Activated CD4-positive, alpha-beta T cell treated with anti-CD3 and anti-CD28 coated beads, Interleukin-2, amount 50 U/mL, for 1 hour (primary cell): ENCODE data around the gene UTS2R.
"Not testable (repeated sequence)": the region's sequence is repeated elsewhere in the genome, so short reads cannot be mapped to it uniquely, and the experiment has no call there.

Experiments used
- DNase-seq: peaks from one replicate; pipeline ENCODE4 v3.0.0-alpha.2; 2020

UTS2R gene

DNA sequence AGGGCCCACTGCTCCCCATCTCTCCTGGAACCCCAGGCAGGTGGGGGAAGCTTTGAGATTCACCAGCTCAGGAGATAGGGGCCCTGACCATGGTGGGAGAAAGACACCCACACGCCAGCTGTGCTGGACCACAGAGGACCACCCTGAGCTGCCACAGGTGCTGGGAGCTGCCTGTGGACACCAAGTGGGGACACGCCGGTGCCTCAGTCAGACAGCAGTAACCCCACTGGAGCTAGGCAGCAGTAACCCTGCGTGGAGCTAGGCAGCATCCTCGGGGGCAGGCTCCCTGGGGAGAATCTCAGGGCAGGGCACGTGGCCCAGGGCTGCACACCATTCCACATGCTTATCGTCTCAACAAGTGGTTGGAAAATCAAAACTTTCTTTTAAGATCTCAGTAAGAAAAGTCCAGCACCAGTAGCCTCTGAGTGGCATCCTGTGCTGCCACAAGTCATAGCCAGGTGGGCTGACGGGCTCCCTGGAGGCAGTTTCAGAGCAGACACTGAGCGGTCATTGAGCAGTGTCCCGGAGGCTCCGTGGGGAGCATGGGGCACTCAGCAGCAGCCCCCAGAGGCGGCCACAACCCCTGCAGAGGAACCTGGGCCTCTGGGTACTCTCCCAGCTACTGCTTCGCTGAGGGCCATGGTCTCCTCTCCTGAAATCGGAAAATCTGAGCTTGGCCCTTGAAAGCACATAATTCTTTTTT is 38.6 kb downstream of the UTS2R start:
- DNase-seq, result no peak

DNA sequence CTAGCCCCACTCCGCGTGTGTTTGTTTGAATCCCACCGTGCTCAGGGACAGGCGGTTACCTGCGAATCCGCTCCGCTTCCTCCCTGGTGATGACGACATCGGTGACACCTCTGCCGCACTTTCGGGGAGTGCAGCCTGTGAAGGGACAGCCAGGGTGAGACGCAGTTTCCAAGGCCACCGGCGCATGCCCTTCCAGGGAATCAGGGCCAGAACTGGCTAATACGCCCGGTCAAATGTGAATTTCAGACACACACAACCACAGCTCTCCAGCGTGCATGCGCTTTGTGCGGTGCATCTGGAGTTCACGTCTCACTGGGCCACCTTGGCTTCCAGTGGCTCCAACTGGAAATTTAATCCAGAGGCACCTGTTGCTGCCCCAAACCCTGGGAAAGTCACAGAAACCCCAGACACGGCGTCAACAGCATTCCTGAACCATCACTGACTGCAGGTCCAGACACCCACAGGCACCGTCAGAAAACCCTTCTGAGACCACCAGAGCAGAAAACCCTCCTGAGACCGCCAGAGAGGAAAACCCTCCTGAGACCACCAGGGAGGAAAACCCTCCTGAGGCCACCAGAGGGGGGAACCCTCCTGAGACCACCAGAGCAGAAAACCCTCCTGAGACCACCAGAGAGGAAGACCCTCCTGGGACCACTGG is 40.0 kb downstream of the UTS2R start:
- no peak for DNase-seq

DNA sequence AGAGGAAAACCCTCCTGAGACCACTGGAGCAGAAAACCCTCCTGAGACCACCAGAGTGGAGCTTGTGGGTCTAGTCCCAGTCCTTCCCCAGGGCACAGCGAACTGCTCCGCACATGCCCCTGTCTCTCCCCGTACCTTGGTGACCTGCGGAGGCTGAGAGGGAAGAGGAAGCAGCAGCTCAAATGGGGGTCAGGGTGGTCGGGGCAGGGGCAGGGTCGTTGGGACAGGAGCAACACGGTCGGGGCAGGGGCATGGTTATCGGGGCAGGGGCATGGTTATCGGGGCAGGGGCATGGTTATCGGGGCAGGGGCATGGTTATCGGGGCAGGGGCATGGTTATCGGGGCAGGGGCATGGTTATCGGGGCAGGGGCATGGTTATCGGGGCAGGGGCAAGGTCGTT is 40.5 kb downstream of the UTS2R start:
- DNase-seq, result not testable (repeated sequence)

DNA sequence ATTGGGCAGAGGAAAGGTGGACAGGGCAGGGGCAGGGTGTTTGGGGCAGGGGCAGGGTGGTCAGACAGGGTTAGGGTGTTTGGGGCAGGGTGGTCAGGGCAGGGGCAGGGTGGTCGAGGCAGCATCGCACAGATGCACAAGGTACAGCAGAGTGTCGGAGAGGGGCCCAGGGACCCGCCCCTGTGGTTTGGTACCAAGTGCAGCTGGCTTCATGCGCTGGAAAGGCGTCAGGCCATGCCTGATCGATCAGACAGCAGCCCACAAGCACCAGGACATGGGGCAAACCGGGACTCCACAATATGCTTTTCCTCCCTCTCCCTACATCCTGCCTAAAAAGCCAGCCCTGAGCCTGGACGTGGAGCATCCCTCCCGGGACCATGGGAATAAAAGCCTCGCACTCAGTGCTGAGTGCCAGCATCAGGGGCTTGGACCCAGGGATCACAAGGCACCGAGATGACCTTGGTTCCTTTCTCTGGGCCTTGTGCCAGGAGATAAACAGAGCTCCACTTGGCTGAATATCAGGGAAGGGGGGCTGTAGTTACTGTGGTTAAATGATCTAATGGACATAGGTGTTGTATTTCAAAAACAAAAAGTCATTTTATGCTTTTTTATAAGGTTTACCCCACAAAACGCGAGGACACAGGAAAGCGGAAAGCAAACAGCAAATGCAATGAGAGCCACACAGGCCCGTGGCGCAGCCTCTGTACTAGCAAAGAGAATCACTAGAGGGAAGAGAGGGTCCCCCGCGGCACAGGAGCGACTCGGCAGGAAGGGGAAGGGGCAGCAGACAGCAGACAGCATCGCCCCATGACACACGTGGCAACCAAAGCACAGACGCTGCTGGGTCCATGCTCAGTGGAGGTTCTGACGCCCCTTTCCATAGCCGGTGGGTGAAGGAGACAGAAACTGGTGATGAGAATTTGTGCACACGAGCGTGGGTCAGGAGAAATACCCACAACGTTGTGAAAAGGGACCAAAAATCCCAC is 41.3 kb downstream of the UTS2R start:
- no peak for DNase-seq

DNA sequence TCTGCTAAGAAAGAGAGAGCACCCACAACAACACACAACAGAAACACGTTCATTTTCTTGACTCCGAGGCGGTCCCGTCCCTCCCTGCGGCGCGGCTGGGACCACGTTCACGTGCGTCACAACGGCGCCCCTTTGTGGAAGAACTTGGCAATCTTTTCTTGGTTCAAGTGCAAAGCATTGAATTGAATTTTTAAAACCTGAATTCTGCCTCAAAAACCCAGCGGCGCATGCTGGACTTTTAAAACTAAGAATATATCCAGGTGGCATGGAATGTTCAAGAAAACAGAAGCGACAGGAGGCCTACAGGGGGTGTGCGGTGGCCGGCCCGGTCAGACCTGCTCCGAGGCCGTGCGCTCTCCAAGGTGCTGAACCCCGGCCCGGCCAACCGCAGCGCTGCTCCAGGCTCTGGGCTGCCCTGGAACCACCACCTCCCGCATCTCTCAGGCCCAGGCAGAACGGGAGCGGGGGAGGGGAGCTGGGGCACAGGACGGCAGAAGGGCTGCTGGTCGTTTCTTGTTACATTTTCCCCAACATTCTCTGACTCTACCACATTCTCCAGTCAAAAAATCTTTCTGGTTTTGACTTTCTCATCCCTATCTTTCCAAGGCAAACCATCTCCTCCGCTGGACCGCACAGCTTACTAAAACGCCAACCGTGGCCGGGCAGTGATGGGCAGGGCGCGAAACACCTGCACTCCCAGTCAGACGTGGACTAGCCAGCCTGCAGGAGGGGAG is 43.1 kb downstream of the UTS2R start:
- peak; percentile 75 for DNase-seq

DNA sequence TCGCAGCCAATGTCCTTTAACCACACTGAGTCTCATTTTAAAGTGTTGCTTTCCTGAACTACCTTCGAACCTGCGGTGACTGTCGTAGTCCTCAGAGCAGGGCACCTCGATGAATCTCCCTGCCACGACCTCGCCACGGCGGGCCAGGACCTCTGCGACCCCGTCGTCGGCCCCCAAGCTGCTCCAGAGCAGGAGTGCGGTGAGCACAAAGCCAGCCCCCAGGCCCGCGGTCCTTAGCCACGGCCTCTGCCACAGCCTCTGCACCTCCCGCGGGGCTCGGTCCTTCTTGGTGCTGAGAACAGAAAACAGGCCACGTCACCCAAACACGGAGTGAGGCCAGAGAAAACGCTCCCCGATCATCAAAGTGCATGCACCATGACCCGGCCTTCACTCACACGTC is 43.8 kb downstream of the UTS2R start:
- no peak for DNase-seq

DNA sequence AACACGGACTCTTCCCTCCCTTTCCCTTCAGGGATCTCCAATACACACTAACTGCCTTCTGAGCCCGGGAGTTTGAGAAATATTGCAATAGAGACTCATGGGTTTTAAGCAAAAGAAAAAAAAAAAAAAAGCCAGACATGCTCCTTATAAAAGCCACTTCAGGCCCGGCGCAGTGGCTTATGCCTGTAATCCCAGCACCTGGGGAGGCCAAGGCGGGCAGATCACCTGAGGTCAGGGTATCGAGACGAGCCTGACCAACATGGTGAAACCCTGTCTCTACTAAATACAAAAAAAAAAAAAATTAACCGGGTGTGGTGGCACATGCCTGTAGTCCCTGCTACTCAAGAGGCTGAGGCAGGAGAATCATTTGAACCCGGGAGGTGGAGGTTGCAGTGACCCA is 44.2 kb downstream of the UTS2R start:
- DNase-seq, result no peak

DNA sequence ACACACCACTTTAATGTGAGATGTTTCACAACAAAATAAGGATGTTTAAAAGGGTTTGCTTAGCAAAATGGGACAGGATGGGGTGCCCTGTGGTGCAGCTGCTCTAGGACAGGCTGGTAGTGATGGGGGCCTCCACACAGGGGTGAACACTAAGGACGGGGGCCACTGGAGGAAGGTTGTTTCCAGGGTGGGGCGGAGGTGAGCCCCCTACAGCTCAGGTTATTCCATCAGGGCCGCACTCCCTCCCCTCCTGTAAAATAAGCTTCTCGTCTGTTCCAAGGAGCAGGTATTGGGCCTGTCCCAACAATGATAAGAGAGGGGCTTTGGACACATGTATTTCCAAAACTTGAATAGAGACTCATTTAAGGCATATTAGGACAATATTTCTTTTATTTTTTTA is 44.7 kb downstream of the UTS2R start:
- no peak for DNase-seq

DNA sequence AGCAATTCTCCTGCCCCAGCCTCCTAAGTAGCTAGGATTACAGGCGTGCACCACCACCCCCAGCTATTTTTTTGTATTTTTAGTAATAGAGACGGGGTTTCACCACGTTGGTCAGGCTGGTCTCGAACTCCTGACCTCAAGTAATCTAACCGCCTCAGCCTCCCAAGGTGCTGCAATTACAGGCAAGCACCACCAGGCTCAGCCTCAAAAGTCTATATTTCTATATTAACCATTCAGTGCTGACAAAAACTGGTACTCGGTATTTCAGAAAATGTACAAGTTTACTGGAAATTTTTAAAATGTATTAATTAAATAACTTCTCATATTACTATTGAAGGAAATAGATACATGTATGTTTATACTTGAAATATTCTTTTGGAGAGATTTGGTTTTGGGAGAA is 45.2 kb downstream of the UTS2R start:
- DNase-seq, result no peak

DNA sequence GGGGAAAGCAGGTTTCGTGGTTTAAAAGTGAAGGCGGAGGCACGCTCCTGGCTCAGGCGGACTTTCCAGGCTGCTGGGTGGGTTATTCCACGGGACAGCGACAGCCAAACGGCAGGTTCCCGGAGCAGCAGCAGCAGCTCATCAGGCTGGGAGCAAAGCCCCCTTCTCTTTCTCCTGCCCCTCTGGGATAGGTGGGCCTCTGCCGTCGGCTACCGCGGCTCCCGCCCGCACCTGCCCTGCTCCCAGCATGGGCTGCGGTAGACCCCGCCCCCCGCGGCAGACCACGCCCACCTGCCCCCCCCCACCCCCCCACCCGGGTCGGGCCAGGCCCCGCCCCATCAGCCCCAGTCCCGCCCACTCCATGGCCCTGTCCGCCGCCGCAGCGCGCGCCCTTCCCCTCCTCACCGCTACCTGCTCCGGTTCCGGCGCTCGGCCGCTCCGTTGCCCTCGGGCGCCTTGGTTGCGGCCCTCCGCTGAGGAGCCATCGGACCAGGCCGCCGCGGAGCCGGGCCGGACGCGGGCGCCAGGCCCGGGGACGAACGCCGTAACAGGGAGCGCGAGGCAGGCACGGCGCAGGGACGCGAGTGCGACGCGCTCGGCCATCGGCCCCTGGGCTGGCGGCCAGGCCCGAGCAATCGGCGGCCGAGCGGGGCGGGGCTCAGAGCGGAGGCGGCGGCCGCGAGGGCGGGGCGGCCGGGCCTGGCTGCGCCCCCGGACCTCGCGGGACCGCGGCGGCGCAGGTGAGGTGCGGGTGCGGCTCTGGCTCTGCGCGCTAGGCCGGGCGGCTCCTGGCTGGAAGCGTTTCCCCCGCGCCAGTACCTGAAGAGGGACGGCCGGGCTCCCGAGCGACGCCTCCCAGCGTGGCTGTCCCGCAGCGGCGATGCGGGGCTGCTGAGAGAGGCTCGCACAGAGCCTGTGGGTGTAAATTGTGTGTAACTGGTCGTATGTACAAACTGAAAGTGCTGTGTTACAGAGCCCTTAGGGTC is 46.7 kb downstream of the UTS2R start, which contains the start of the genes HEXD and OGFOD3:
Gene HEXD, plus strand, starts transcription at position 347 of the 986 bp plus-strand sequence. CDS start 1,453 bp downstream, outside the sequence.
Gene OGFOD3, minus strand, starts transcription at position 586 of the 986 bp plus-strand sequence. Its CDS starts 101 bp downstream, at position 485.
- peak; percentile 79 for DNase-seq

DNA sequence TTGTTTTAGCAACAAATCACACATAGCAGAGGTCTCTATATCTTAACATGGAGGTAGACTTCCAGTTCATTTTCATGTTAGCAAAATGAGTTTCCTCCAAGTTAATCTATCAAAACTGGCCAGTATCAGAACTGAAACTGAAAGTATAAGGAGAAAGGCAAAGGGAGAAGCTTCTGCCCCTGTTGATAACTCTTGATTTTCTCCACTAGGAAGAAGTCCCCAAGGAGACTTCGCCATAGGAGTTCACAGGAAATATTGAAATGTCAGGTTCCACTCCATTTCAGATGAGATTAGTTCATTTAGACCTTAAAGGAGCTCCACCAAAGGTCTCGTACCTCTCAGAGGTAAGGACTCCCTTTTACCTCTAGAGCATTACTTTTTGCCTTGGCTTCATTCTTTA is 48.0 kb downstream of the UTS2R start:
- DNase-seq, result no peak

DNA sequence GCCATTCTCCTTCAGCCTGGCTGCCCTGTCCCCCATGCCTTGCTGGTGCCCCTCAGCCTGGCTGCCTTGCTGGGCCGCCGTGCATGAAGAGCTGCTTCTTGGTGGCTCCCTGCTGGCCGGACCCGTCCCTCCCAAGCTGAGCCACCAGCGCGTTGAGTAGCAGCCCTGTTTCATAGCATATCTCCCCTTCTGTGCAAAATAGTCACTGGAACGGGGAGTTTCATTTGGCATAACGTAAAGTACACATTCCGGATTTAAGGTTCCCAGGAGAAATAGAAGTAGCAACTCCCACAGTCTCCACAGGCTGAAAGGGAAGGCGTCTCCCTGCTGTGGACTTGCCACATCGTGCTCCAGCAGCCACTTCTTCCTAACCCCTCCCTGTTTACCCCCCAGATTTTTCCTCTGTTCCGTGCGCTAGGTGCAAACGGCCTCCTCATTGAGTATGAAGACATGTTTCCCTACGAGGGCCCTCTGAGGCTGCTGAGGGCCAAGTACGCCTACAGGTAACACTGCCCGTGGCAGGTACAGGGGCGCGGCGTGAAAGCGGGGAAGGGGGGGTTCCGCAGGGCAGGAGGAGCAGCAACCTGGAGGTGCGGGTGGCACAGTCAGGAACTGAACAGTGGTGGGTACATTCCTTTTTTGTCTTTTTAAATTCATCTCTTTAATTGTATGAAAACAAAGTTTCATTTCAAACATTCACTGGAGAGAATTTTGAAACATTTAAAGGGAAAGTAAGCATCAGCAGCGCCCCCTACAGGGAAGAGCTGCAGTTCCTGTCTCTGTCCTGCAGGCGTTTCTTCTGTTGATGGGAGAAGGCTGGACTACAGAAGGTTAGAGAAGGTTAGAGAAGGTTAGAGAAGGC is 52.7 kb downstream of the UTS2R start:
- peak; percentile 62 for DNase-seq

DNA sequence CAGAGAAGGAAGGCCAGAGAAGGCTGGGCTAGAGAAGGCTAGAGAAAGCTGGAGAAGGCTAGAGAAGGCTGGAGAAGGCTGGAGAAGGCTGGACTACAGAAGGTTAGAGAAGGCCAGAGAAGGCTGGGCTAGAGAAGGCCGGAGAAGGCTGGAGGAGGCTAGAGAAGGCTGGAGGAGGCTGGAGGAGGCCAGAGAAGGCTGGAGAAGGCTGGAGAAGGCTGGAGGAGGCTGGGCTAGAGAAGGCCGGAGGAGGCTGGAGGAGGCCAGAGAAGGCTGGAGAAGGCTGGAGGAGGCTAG is 53.2 kb downstream of the UTS2R start:
- DNase-seq, result no peak
